Neutrophil (primary cell): ENCODE data around the gene FOXI2.

Experiments
- H3K27ac ChIP-seq: fragments of 200-600 bp; sonication (generic); 2 replicates; pipeline ENCODE4 v1.5.1; 2016; ENCODE audit warnings: mild to moderate bottlenecking, moderate library complexity
- H3K27me3 ChIP-seq: fragments of 200-600 bp; sonication (generic); 2 replicates; pipeline ENCODE4 v1.6.0; 2016; ENCODE audit warnings: mild to moderate bottlenecking
- H3K36me3 ChIP-seq: fragments of 200-600 bp; sonication (generic); 2 replicates; pipeline ENCODE4 v1.5.1; 2017
- H3K4me1 ChIP-seq, 2 experiments: fragments of 200-600 bp in 1 of 2; sonication (generic) in 1 of 2; 1 replicate in 1 of 2; 2 replicates in 1 of 2; pipeline versions ENCODE4 v1.5.1 to v1.6.1; 2013 to 2016; ENCODE audit warnings: low read depth in 1 of 2, low read length in 1 of 2, mild to moderate bottlenecking in 1 of 2, moderate library complexity in 1 of 2; ENCODE audit not compliant: control insufficient read depth in 1 of 2, insufficient read depth in 1 of 2
- H3K4me3 ChIP-seq, 2 experiments: fragments of 200-600 bp in 1 of 2; sonication (generic) in 1 of 2; 1 replicate in 1 of 2; 2 replicates in 1 of 2; pipeline ENCODE4 v1.5.1; 2013 to 2016; ENCODE audit warnings: low read depth in 1 of 2, low read length in 1 of 2, mild to moderate bottlenecking in 1 of 2, moderate library complexity in 1 of 2
- H3K9me3 ChIP-seq: fragments of 200-600 bp; sonication (generic); 2 replicates; pipeline ENCODE4 v1.5.1; 2016
- TF ChIP-seq, protein P1 (sequence below): fragments of 200-600 bp; sonication (generic); IDR thresholded peaks from 2 replicates; pipeline ENCODE4 v1.5.1; 2016; ENCODE audit warnings: antibody characterized with exemption

FOXI2 gene

DNA sequence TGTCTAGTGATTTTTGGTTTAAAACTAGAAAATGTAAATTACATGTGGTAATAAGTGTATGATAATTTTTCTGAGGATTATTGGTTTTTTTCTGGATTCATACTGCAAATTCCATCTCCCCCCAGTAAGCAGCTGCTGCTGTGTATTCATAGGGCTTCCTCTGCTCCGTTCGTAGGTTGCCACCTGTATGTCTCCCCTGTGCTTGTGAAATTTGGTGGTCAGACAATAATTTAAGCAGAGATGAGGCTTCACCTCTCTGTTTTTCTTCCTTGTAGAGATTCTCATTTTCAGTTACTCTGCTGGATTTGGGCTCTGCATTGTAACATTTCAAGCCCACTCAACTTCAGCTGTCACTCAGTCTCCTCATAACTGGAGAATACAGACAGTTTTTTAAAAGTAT is 50.9 kb downstream of the FOXI2 start:
- no peak overlapping the region for H3K4me3 ChIP-seq
- H3K27ac ChIP-seq = no peak overlapping the region
- H3K9me3 ChIP-seq = no peaks in the 10 kb centered on the region
- H3K27me3 ChIP-seq = peaks cover 12% of the 10 kb centered on the region
- H3K36me3 ChIP-seq = no peaks in the 10 kb centered on the region
- TF ChIP-seq, protein P1, sequence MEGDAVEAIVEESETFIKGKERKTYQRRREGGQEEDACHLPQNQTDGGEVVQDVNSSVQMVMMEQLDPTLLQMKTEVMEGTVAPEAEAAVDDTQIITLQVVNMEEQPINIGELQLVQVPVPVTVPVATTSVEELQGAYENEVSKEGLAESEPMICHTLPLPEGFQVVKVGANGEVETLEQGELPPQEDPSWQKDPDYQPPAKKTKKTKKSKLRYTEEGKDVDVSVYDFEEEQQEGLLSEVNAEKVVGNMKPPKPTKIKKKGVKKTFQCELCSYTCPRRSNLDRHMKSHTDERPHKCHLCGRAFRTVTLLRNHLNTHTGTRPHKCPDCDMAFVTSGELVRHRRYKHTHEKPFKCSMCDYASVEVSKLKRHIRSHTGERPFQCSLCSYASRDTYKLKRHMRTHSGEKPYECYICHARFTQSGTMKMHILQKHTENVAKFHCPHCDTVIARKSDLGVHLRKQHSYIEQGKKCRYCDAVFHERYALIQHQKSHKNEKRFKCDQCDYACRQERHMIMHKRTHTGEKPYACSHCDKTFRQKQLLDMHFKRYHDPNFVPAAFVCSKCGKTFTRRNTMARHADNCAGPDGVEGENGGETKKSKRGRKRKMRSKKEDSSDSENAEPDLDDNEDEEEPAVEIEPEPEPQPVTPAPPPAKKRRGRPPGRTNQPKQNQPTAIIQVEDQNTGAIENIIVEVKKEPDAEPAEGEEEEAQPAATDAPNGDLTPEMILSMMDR = no peak
- no peaks in the 10 kb centered on the region for H3K4me1 ChIP-seq

DNA sequence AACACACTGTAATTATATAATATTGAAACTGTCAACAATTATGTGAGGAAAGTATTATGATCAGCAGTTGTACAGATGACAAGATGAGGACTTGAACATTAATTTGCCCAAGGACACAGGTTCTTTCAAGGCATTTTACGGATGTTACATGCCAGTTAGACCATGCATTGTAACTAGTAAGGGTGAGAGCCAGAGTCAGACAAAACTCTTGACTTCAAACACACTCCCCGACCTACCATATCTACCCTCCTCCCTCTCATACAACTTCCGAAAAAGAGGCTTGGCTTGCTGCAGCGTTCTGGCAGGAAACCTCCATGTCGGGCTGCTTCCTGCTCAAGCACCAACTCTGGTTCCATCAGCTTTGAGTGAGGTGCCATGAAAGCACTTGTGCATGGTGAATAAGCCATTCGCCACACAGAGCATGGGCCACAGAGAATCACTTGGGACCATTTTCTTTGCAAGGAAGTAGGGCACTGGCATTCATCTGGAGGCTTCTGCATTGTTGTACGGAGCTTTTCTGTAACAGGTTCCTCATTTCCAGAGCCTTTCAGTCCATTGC is 53.2 kb downstream of the FOXI2 start:
- TF ChIP-seq, protein P1 = no peak
- Histone ChIP-seq H3K4me3 (no peak overlapping the region), H3K4me1 (no peaks in the 10 kb centered on the region), H3K27ac (no peak overlapping the region), H3K9me3 (no peaks in the 10 kb centered on the region), H3K27me3 (peaks cover 12% of the 10 kb centered on the region), H3K36me3 (no peaks in the 10 kb centered on the region)
